Astrocyte (in vitro differentiated cells and primary cell): ENCODE results near the gene RBCK1. TPM values are rescaled to one million over a fixed set of nuclear protein-coding genes. Genes with fewer than 3 reads are reported as not detected.

Experiments
- DNase-seq: peaks from one replicate; pipeline ENCODE4 v3.0.0-alpha.2; 2010; ENCODE audit warnings: low read depth
- FAIRE-seq: peaks from 2 replicates; lab custom pipeline; 2011; peaks lifted over from hg19 to GRCh38; lab: Jason Lieb, UNC
- H2AFZ ChIP-seq: 2 replicates; pipeline ENCODE4 v1.6.0; 2012; ENCODE audit warnings: low read depth, low read length, inconsistent platforms
- H3K27ac ChIP-seq: 2 replicates; pipeline ENCODE4 v1.5.1; 2011; ENCODE audit warnings: low read depth, low read length, inconsistent platforms
- H3K27me3 ChIP-seq: 2 replicates; pipeline ENCODE4 v1.6.0; 2011; ENCODE audit warnings: low read length, inconsistent platforms; ENCODE audit not compliant: insufficient read depth
- H3K36me3 ChIP-seq: 2 replicates; pipeline ENCODE4 v1.5.1; 2011; ENCODE audit warnings: low read length, inconsistent platforms; ENCODE audit not compliant: insufficient read depth
- H3K4me1 ChIP-seq: 2 replicates; pipeline ENCODE4 v1.5.1; 2011; ENCODE audit warnings: low read length, inconsistent platforms; ENCODE audit not compliant: insufficient read depth
- H3K4me2 ChIP-seq: 2 replicates; pipeline ENCODE4 v1.6.0; 2012; ENCODE audit warnings: low read length, inconsistent platforms
- H3K4me3 ChIP-seq: 2 replicates; pipeline ENCODE4 v1.5.1; 2011; ENCODE audit warnings: low read depth, mild to moderate bottlenecking, low read length, inconsistent platforms; ENCODE audit not compliant: insufficient read depth
- H3K79me2 ChIP-seq: 2 replicates; pipeline ENCODE4 v1.6.0; 2012; ENCODE audit warnings: mild to moderate bottlenecking, low read length, inconsistent platforms; ENCODE audit not compliant: insufficient read depth
- H3K9ac ChIP-seq: 2 replicates; pipeline ENCODE4 v1.6.0; 2012; ENCODE audit warnings: mild to moderate bottlenecking, low read length, inconsistent platforms
- H3K9me3 ChIP-seq: 2 replicates; pipeline ENCODE4 v1.5.1; 2012; ENCODE audit warnings: low read depth, mild to moderate bottlenecking, low read length, inconsistent platforms; ENCODE audit not compliant: insufficient read depth
- H4K20me1 ChIP-seq: 2 replicates; pipeline ENCODE4 v1.6.0; 2012; ENCODE audit warnings: low read length, inconsistent platforms; ENCODE audit not compliant: insufficient read depth
- H3K27ac Mint-ChIP-seq: one replicate; pipeline ENCODE4 v1.8.0; 2021; ENCODE audit warnings: mild to moderate bottlenecking, mixed read lengths; ENCODE audit not compliant: unreplicated experiment
- H3K27me3 Mint-ChIP-seq: one replicate; pipeline ENCODE4 v1.8.0; 2021; ENCODE audit warnings: low read depth, mixed read lengths; ENCODE audit not compliant: unreplicated experiment
- H3K36me3 Mint-ChIP-seq: one replicate; pipeline ENCODE4 v1.8.0; 2021; ENCODE audit warnings: low read depth, mixed read lengths; ENCODE audit not compliant: unreplicated experiment
- H3K4me1 Mint-ChIP-seq: one replicate; pipeline ENCODE4 v1.8.0; 2021; ENCODE audit warnings: low read depth, mixed read lengths; ENCODE audit not compliant: unreplicated experiment
- H3K4me3 Mint-ChIP-seq: one replicate; pipeline ENCODE4 v1.8.0; 2021; ENCODE audit warnings: mild to moderate bottlenecking, moderate library complexity, mixed read lengths; ENCODE audit not compliant: unreplicated experiment
- H3K9me3 Mint-ChIP-seq: one replicate; pipeline ENCODE4 v1.8.0; 2021; ENCODE audit warnings: mild to moderate bottlenecking, mixed read lengths; ENCODE audit not compliant: unreplicated experiment
- EZH2 ChIP-seq: IDR thresholded peaks from 2 replicates; pipeline ENCODE4 v1.6.1; 2012; ENCODE audit warnings: mild to moderate bottlenecking, low read length, inconsistent platforms; ENCODE audit not compliant: insufficient read depth
- total RNA-seq: library from RNA; stranded (reverse); gene quantifications from 2 replicates; pipeline ENCODE4 v1.2.1, GENCODE V29; 2021
- TF ChIP-seq, protein P1 (sequence below): IDR thresholded peaks from 2 replicates; pipeline ENCODE4 v1.5.1; 2011; ENCODE audit warnings: low read depth, mild to moderate bottlenecking, inconsistent platforms, low read length, moderate library complexity; ENCODE audit not compliant: insufficient read depth

The RBCK1 gene
- total RNA-seq, 1 donor from 2014 or later = 124 TPM

DNA sequence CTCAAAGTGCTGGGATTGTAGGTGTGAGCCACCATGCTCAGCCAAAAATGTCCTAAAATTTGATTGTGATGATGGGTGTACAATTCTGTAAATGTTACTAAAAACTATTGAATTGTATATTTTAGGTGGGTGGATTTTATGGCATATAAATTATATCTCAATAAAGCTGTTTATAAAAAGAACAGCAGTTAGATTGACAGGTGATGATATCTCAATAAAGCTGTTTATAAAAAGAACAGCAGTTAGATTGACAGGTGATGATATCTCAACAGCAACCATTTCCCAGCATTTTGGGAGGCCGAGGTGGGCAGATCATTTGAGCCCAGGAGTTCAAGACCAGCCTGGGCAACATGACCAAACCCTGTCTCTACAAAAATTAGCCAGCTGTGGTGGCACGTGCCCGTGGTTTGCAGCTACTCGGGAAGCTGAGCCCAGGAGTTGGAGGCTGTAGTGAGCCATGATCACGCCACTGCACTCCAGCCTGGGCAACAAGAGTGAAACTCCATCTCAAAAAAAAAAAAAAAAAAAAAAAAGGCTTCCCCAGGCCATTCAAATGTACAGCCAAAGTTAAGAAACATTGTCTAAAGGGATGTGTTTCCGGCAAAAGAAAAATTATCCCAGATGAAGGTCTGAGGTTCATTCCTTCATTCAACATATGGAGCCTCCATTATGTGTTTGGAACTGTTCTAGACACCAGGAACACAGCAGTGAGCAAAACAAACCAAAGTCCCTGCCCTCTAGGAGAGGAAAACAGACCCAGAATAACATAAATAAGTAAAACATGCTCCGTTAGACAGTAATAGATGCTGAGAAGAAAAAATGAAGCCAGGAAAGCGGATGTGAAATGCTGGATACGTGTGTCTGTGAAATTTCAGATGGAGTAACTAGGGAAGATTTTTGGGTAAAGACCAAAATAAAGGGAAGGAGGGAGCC is 1.6 kb upstream of the RBCK1 start:
- Histone ChIP-seq H2AFZ (peak overlapping the region; percentile 94), H3K79me2 (peaks cover 31% of the 10 kb centered on the region), H3K9ac (no peak overlapping the region), H3K27ac (no peak overlapping the region), H3K4me3 (no peak overlapping the region), H3K36me3 (peaks cover 11% of the 10 kb centered on the region), H3K27me3 (no peaks in the 10 kb centered on the region), H3K9me3 (no peaks in the 10 kb centered on the region), H3K4me1 (peaks cover 17% of the 10 kb centered on the region), H4K20me1 (peaks cover 13% of the 10 kb centered on the region), H3K4me2 (peak overlapping the region; percentile 90)
- Mint-ChIP-seq H3K27me3 (no peaks in the 10 kb centered on the region), H3K27ac (peak overlapping the region; percentile 97), H3K4me1 (peaks cover 22% of the 10 kb centered on the region), H3K4me3 (peak overlapping the region; percentile 89), H3K9me3 (no peaks in the 10 kb centered on the region), H3K36me3 (peaks cover 16% of the 10 kb centered on the region)
- TF ChIP-seq EZH2 = no peak
- TF ChIP-seq, protein P1, sequence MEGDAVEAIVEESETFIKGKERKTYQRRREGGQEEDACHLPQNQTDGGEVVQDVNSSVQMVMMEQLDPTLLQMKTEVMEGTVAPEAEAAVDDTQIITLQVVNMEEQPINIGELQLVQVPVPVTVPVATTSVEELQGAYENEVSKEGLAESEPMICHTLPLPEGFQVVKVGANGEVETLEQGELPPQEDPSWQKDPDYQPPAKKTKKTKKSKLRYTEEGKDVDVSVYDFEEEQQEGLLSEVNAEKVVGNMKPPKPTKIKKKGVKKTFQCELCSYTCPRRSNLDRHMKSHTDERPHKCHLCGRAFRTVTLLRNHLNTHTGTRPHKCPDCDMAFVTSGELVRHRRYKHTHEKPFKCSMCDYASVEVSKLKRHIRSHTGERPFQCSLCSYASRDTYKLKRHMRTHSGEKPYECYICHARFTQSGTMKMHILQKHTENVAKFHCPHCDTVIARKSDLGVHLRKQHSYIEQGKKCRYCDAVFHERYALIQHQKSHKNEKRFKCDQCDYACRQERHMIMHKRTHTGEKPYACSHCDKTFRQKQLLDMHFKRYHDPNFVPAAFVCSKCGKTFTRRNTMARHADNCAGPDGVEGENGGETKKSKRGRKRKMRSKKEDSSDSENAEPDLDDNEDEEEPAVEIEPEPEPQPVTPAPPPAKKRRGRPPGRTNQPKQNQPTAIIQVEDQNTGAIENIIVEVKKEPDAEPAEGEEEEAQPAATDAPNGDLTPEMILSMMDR = no peak
- FAIRE-seq (no peak), DNase-seq (no peak)

DNA sequence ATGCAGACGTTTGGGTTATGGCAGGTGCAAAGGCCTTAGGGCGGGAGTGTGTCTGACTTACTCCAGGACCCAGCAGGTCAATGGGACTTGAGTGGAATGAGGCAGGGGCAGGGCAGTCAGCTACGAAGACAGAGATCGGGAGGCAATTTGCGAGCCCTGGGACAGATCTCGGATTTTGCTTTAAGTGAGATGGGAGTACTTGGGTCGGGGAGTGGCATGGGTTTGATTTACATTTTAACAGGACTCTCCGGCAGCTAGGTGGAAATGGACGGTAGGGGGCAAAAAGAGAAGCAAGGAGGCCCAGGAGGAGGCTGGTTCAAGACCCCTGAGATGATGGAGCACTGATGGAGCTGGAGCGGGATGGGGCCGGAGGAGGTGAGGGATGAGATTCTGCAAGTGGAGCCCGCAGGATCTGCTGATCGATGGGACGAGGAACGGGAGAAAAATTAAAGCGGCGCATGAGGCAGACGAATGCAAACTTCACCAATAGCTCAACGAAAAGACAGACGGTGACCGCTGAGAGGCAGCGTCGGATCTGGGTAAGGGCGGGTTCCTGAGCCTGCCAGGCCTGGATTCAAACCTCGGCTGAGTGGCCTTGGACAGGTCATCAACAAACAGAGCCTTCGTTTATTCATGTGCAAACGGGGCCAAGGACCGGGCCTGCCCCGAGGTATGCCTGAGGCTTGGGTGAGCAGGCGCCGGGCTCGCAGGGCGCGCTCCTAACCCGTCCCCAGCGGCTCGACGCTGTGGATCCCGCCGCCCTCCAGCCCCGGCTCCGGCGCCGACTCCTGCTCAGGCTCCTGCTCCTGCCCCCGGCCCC is 756 bp upstream of the RBCK1 start:
- peaks cover 16% of the 10 kb centered on the region for H3K36me3 ChIP-seq
- H4K20me1 ChIP-seq = peaks cover 13% of the 10 kb centered on the region
- H3K4me2 ChIP-seq = peak overlapping the region; percentile 90
- H3K27me3 ChIP-seq = no peaks in the 10 kb centered on the region
- peaks cover 13% of the 10 kb centered on the region for H3K4me1 ChIP-seq
- H3K27ac ChIP-seq = peak overlapping the region; percentile 52
- Mint-ChIP-seq H3K9me3 (no peaks in the 10 kb centered on the region), H3K27ac (peak overlapping the region; percentile 97), H3K27me3 (no peaks in the 10 kb centered on the region), H3K4me3 (peak overlapping the region; percentile 89), H3K36me3 (peaks cover 23% of the 10 kb centered on the region), H3K4me1 (peaks cover 18% of the 10 kb centered on the region)
- no peak for TF ChIP-seq EZH2
- TF ChIP-seq, protein P1 = peak; percentile 17
- peak overlapping the region; percentile 94 for H2AFZ ChIP-seq
- DNase-seq = peak; percentile 51
- no peaks in the 10 kb centered on the region for H3K9me3 ChIP-seq
- peaks cover 34% of the 10 kb centered on the region for H3K79me2 ChIP-seq
- FAIRE-seq = no peak
- peak overlapping the region; percentile 72 for H3K9ac ChIP-seq
- H3K4me3 ChIP-seq = peak overlapping the region; percentile 61
